GM12878 (cell line): ENCODE measurements around the gene FFAR4. TPM values are rescaled to one million over a fixed set of nuclear protein-coding genes. Genes with fewer than 3 reads are reported as not detected.

Source experiments
- ATAC-seq: fragments of 200-7000 bp; cut with Tn5 transposase; 3 replicates; pipeline ENCODE4 v1.9.1; 2020; ENCODE audit warnings: mild to moderate bottlenecking, moderate library complexity
- BruUV-seq: library from RNA; stranded (reverse); fragments of 400-500 nt; replicated peaks from 2 replicates; lab custom pipeline; 2021; lab: Mats Ljungman, UMichigan
- CTCF ChIA-PET: fragments of 300-600 bp; sonication (Branson Sonifier 250); formaldehyde crosslinking; extraction: SDS; loops from one replicate; lab custom pipeline; 2021; ENCODE audit warnings: inconsistent platforms; lab: Yijun Ruan, JAX
- POLR2A ChIA-PET: fragments of 350-600 bp; formaldehyde crosslinking; extraction: SDS; loops from one replicate; lab custom pipeline; 2021; ENCODE audit warnings: inconsistent platforms; lab: Charles Lee
- RAD21 ChIA-PET: fragments of 300-600 bp; sonication (Branson Sonifier 250); formaldehyde crosslinking; loops from one replicate; lab custom pipeline; 2023; ENCODE audit warnings: antibody characterized with exemption; ENCODE audit not compliant: unreplicated experiment; lab: Charles Lee
- SMC1A ChIA-PET: fragments of 300-600 bp; sonication (Branson Sonifier 250); formaldehyde crosslinking; loops from one replicate; lab custom pipeline; 2023; ENCODE audit not compliant: unreplicated experiment, uncharacterized antibody; lab: Charles Lee
- DNase-seq: peaks from one replicate; pipeline ENCODE4 v3.0.0-alpha.2; 2011; ENCODE audit warnings: low read depth, low spot score
- FAIRE-seq: peaks from 3 replicates; lab custom pipeline; 2011; peaks lifted over from hg19 to GRCh38; lab: Jason Lieb, UNC
- H2AFZ ChIP-seq: 2 replicates; pipeline ENCODE4 v1.6.0; 2011; ENCODE audit warnings: low read depth, low read length, control low read depth; ENCODE audit not compliant: control insufficient read depth
- H3K27ac ChIP-seq: 2 replicates; pipeline ENCODE4 v1.5.1; 2011; ENCODE audit warnings: control low read depth; ENCODE audit not compliant: control insufficient read depth, insufficient read depth
- H3K27me3 ChIP-seq, 2 experiments: replicated peaks in 1 of 2; 2 replicates each; pipeline versions ENCODE4 v1.6.0 to v1.6.1; 2011; ENCODE audit warnings: low read length in 1 of 2; ENCODE audit not compliant: control insufficient read depth in 2 of 2, insufficient read depth in 2 of 2
- H3K36me3 ChIP-seq, 2 experiments: 2 replicates each; pipeline ENCODE4 v1.5.1; 2011; ENCODE audit warnings: low read length in 1 of 2; ENCODE audit not compliant: control insufficient read depth in 2 of 2, insufficient read depth in 2 of 2
- H3K4me1 ChIP-seq: 2 replicates; pipeline ENCODE4 v1.6.1; 2011; ENCODE audit warnings: mild to moderate bottlenecking, low read length, moderate library complexity, mixed read lengths; ENCODE audit not compliant: control insufficient read depth, insufficient read depth
- H3K4me2 ChIP-seq: 2 replicates; pipeline ENCODE4 v1.6.0; 2011; ENCODE audit warnings: control low read depth; ENCODE audit not compliant: control insufficient read depth, insufficient read depth
- H3K4me3 ChIP-seq: fragments of 200-600 bp; sonication (generic); 2 replicates; pipeline ENCODE4 v1.5.1; 2016
- H3K79me2 ChIP-seq: 2 replicates; pipeline ENCODE4 v1.6.0; 2011; ENCODE audit warnings: low read length; ENCODE audit not compliant: control insufficient read depth, insufficient read depth
- H3K9ac ChIP-seq: 2 replicates; pipeline ENCODE4 v1.8.0; 2011; ENCODE audit warnings: low read length, control low read depth, mixed read lengths; ENCODE audit not compliant: control insufficient read depth, insufficient read depth
- H3K9me3 ChIP-seq: replicated peaks from 3 replicates; pipeline ENCODE4 v1.5.1; 2011; ENCODE audit warnings: mild to moderate bottlenecking, low read length; ENCODE audit not compliant: control insufficient read depth, insufficient read depth
- H4K20me1 ChIP-seq: 2 replicates; pipeline ENCODE4 v1.6.0; 2011; ENCODE audit not compliant: control insufficient read depth, insufficient read depth
- ATF7 ChIP-seq: fragments of 450-650 bp; IDR thresholded peaks from 2 replicates; pipeline ENCODE4 v1.6.1; 2016; ENCODE audit warnings: low read depth, mild to moderate bottlenecking
- FOXM1 ChIP-seq: IDR thresholded peaks from 2 replicates; pipeline ENCODE4 v1.6.1; 2012; ENCODE audit warnings: low read depth, mild to moderate bottlenecking, inconsistent platforms, low read length, moderate library complexity
- MEF2B ChIP-seq: fragments of 450-650 bp; IDR thresholded peaks from 2 replicates; pipeline ENCODE4 v1.6.1; 2018; ENCODE audit warnings: mild to moderate bottlenecking, moderate library complexity; ENCODE audit not compliant: partially characterized antibody, poor library complexity, severe bottlenecking
- NFYA ChIP-seq: IDR thresholded peaks from 2 replicates; pipeline ENCODE4 v1.6.1; 2011; ENCODE audit warnings: low read depth, mild to moderate bottlenecking, low read length, improper control_type of control experiment, borderline replicate concordance
- NR2F1 ChIP-seq: fragments of 450-650 bp; conservative IDR thresholded peaks from 2 replicates; pipeline ENCODE4 v1.6.1; 2017; ENCODE audit warnings: mild to moderate bottlenecking
- PML ChIP-seq: IDR thresholded peaks from 2 replicates; pipeline ENCODE4 v1.6.1; 2012; ENCODE audit warnings: low read length, inconsistent platforms
- POLR2AphosphoS5 ChIP-seq: IDR thresholded peaks from 2 replicates; pipeline ENCODE4 v1.6.1; 2011; ENCODE audit warnings: mild to moderate bottlenecking, low read length, inconsistent platforms
- RB1 ChIP-seq: fragments of 450-650 bp; formaldehyde crosslinking; IDR thresholded peaks from 2 replicates; pipeline ENCODE4 v1.6.1; 2017; ENCODE audit warnings: mild to moderate bottlenecking, borderline replicate concordance
- RFX5 ChIP-seq: IDR thresholded peaks from 2 replicates; pipeline ENCODE4 v1.6.1; 2011; ENCODE audit warnings: low read depth, low read length, improper control_type of control experiment
- SREBF2 ChIP-seq: IDR thresholded peaks from 2 replicates; pipeline ENCODE4 v1.6.1; 2012; ENCODE audit warnings: mild to moderate bottlenecking, low read length
- SRF ChIP-seq, 2 experiments: IDR thresholded peaks; 2 replicates each; pipeline ENCODE4 v1.6.1; 2011; ENCODE audit warnings: low read depth in 2 of 2, low read length in 2 of 2, mild to moderate bottlenecking in 1 of 2, moderate library complexity in 1 of 2
- WRNIP1 ChIP-seq: IDR thresholded peaks from 2 replicates; pipeline ENCODE4 v1.6.1; 2011; ENCODE audit warnings: low read depth, low read length, improper control_type of control experiment, borderline replicate concordance
- ZNF384 ChIP-seq: IDR thresholded peaks from 2 replicates; pipeline ENCODE4 v1.6.1; 2012; ENCODE audit warnings: low read depth, mild to moderate bottlenecking, low read length, improper control_type of control experiment, borderline replicate concordance
- WGBS: methylation state at CpG from one replicate; pipeline ENCODE4 v1.1.6; 2016; ENCODE audit warnings: low lambda C conversion rate; ENCODE audit not compliant: insufficient replicate concordance, insufficient coverage; ENCODE audit errors: missing lambda C conversion rate; 5-methylcytosine and 5-hydroxymethylcytosine counted together
- in situ Hi-C: fragments of 300-500 bp; cut with MboI; formaldehyde crosslinking; loops from 9 replicates; pipeline ENCODE4 v1.14.3; 2018; ENCODE audit warnings: mixed read lengths
- intact Hi-C: fragments of 100-400 bp; cut with micrococcal nuclease; formaldehyde crosslinking; loops from one replicate; pipeline ENCODE4 v1.14.2; 2022; ENCODE audit not compliant: unreplicated experiment
- polyA plus RNA-seq, 11 experiments: library from polyadenylated mRNA; depleted of rRNA in 4 of 11; unstranded in 6 of 11; stranded (reverse) in 5 of 11; fragments of >200 nt; fragmentation: Nextera tagmentation in 4 of 11; fragmentation: Illumina TruSeq in 1 of 11; extraction: Ambion mirVana in 4 of 11; extraction: Trizol in 1 of 11; gene quantifications; 1 replicate in 1 of 11; 2 replicates in 10 of 11; pipeline versions ENCODE4 v1.2.1 to v1.2.3, GENCODE V29; 2011 to 2016; ENCODE audit warnings: inconsistent platforms in 2 of 11, missing spikeins in 2 of 11, low read depth in 1 of 11
- total RNA-seq, 4 experiments: library from RNA; depleted of rRNA in 3 of 4; stranded (reverse); fragments of >200 nt in 3 of 4; fragmentation: Illumina TruSeq in 1 of 4; extraction: Trizol in 1 of 4; gene quantifications; 2 replicates each; pipeline versions ENCODE4 v1.2.1 to v1.2.3, GENCODE V29; 2013 to 2021
- TF ChIP-seq, protein P1 (sequence below): fragments of 450-650 bp; IDR thresholded peaks from 2 replicates; pipeline ENCODE4 v1.6.1; 2014; ENCODE audit warnings: mild to moderate bottlenecking
- TF ChIP-seq, protein P2 (sequence below): fragments of 450-650 bp; IDR thresholded peaks from 2 replicates; pipeline ENCODE4 v1.6.1; 2017; ENCODE audit warnings: borderline replicate concordance

Gene FFAR4
- total and polyA plus RNA-seq, 10 of the 15 experiments (the other 5 are each of a cell fraction or from before 2014, with no cell fraction given): not detected

GRCh38 chr10:93589648-93590562 is 23.4 kb downstream of the FFAR4 start:
- in situ Hi-C loops (no loop called here), intact Hi-C loops (no loop called here)
- no peak overlapping the region for H2AFZ ChIP-seq

GRCh38 chr10:93590638-93591037 is 24.2 kb downstream of the FFAR4 start:
- FAIRE-seq (no peak), DNase-seq (no peak), ATAC-seq (no peak)
- TF ChIP-seq NFYA (no peak), FOXM1 (no peak), NR2F1 (no peak), ATF7 (no peak), WRNIP1 (no peak), SRF (IDR thresholded peaks at IDR 0.05; ENCODE audit: low read depth in 2 of 2, low read length in 2 of 2) (no peak), ZNF384 (no peak), MEF2B (no peak), RFX5 (no peak), POLR2AphosphoS5 (no peak), SREBF2 (no peak)
- TF ChIP-seq, protein P1, sequence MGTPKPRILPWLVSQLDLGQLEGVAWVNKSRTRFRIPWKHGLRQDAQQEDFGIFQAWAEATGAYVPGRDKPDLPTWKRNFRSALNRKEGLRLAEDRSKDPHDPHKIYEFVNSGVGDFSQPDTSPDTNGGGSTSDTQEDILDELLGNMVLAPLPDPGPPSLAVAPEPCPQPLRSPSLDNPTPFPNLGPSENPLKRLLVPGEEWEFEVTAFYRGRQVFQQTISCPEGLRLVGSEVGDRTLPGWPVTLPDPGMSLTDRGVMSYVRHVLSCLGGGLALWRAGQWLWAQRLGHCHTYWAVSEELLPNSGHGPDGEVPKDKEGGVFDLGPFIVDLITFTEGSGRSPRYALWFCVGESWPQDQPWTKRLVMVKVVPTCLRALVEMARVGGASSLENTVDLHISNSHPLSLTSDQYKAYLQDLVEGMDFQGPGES: no peak
- no peaks in the 10 kb centered on the region for H3K9me3 ChIP-seq
- H3K27ac ChIP-seq: no peak overlapping the region
- no peak overlapping the region for H3K4me3 ChIP-seq
- in situ Hi-C loops: no loop called here
- POLR2A ChIA-PET: no interaction called here
- no TSS peak for BruUV-seq
- H3K4me2 ChIP-seq: no peak overlapping the region
- peaks cover 0 to 3% of the 10 kb centered on the region in 2 experiments; a peak in 1 of 4 replicates for H3K27me3 ChIP-seq
- CTCF ChIA-PET: interaction anchor here (1.0 kb wide), 1 partner anchor 30 kb away, joined by 3 read pairs; no protein-coding TSS in a partner anchor
- no peaks in the 10 kb centered on the region for H3K79me2 ChIP-seq
- no peaks in the 10 kb centered on the region for H3K36me3 ChIP-seq
- H3K4me1 ChIP-seq: no peaks in the 10 kb centered on the region
- no peak overlapping the region for H2AFZ ChIP-seq
- no peak overlapping the region for H3K9ac ChIP-seq
- 43% methylated on average over 7 of the region's 7 CpGs for WGBS
- RAD21 ChIA-PET: no interaction called here
- SMC1A ChIA-PET: no interaction called here
- intact Hi-C loops: no loop called here
- H4K20me1 ChIP-seq: no peaks in the 10 kb centered on the region

More at GRCh38 chr10:93589648-93590562, 23.4 kb downstream of the FFAR4 start:
- H3K4me3 ChIP-seq: no peak overlapping the region
- WGBS: 27% methylated on average over 15 of the region's 15 CpGs
- no peak for ATAC-seq
- H3K79me2 ChIP-seq: no peaks in the 10 kb centered on the region
- TF ChIP-seq PML (no peak), RB1 (no peak)
- TF ChIP-seq, protein P2, sequence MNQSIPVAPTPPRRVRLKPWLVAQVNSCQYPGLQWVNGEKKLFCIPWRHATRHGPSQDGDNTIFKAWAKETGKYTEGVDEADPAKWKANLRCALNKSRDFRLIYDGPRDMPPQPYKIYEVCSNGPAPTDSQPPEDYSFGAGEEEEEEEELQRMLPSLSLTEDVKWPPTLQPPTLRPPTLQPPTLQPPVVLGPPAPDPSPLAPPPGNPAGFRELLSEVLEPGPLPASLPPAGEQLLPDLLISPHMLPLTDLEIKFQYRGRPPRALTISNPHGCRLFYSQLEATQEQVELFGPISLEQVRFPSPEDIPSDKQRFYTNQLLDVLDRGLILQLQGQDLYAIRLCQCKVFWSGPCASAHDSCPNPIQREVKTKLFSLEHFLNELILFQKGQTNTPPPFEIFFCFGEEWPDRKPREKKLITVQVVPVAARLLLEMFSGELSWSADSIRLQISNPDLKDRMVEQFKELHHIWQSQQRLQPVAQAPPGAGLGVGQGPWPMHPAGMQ: no peak
- TF ChIP-seq, all 136 proteins: peak for 0
- ChIA-PET CTCF (interaction anchor here (1.0 kb wide), 1 partner anchor 29 kb away, joined by 3 read pairs; no protein-coding TSS in a partner anchor), RAD21 (no interaction called here), SMC1A (no interaction called here), POLR2A (no interaction called here)
- Histone ChIP-seq H3K27me3 (peaks cover 0 to 3% of the 10 kb centered on the region in 2 experiments; a peak in 1 of 4 replicates), H3K36me3 (no peaks in the 10 kb centered on the region), H3K4me1 (no peaks in the 10 kb centered on the region), H3K4me2 (no peak overlapping the region), H3K9me3 (no peaks in the 10 kb centered on the region), H3K9ac (no peak overlapping the region), H3K27ac (no peak overlapping the region), H4K20me1 (no peaks in the 10 kb centered on the region)
- BruUV-seq: no TSS peak
- FAIRE-seq (no peak), DNase-seq (no peak)
